BE2C (cell line): ENCODE data around the gene GSTA1.

Source experiments
- DNase-seq: peaks from one replicate; pipeline ENCODE4 v3.0.0-alpha.2; 2020
- H3K27me3 ChIP-seq: fragments of 250-450 bp; sonication (Bioruptor Pico); 2 replicates; pipeline ENCODE4 v1.5.1; 2020; ENCODE audit warnings: mild to moderate bottlenecking
- H3K36me3 ChIP-seq: fragments of 250-450 bp; sonication (Bioruptor Pico); 2 replicates; pipeline ENCODE4 v1.5.1; 2020; ENCODE audit warnings: mild to moderate bottlenecking
- H3K4me1 ChIP-seq: fragments of 250-450 bp; sonication (Bioruptor Pico); 2 replicates; pipeline ENCODE4 v1.5.1; 2020
- H3K4me3 ChIP-seq: 2 replicates; pipeline ENCODE4 v1.5.1; 2011; ENCODE audit warnings: low read depth, low read length
- H3K9me3 ChIP-seq: fragments of 250-450 bp; sonication (Bioruptor Pico); 2 replicates; pipeline ENCODE4 v1.5.1; 2020
- CTCF ChIP-seq: IDR thresholded peaks from 2 replicates; pipeline ENCODE4 v1.5.1; 2012; ENCODE audit warnings: mild to moderate bottlenecking, low read depth, low read length

Gene GSTA1

GRCh38 chr6:52746213-52746612, 57.4 kb downstream of the GSTA1 start:
- Histone ChIP-seq H3K9me3 (no peaks in the 10 kb centered on the region), H3K27me3 (no peaks in the 10 kb centered on the region), H3K4me1 (no peaks in the 10 kb centered on the region), H3K4me3 (no peak overlapping the region), H3K36me3 (no peaks in the 10 kb centered on the region)
- no peak for DNase-seq
- TF ChIP-seq CTCF: no peak

- H3K27me3 ChIP-seq: no peaks in the 10 kb centered on the region
- H3K4me1 ChIP-seq: no peaks in the 10 kb centered on the region
- H3K4me3 ChIP-seq: no peak overlapping the region
- H3K36me3 ChIP-seq: no peaks in the 10 kb centered on the region
- TF ChIP-seq CTCF: no peak
- no peak for DNase-seq
- H3K9me3 ChIP-seq: no peaks in the 10 kb centered on the region
Measured at GRCh38 chr6:52745764-52746201, 57.8 kb downstream of the GSTA1 start.

- no peak for DNase-seq
Measured at GRCh38 chr6:52741872-52742271, 61.7 kb downstream of the GSTA1 start.

More at GRCh38 chr6:52741872-52742271, 61.7 kb downstream of the GSTA1 start:
- no peaks in the 10 kb centered on the region for H3K36me3 ChIP-seq
- no peaks in the 10 kb centered on the region for H3K9me3 ChIP-seq
- H3K27me3 ChIP-seq: no peaks in the 10 kb centered on the region
- H3K4me3 ChIP-seq: no peak overlapping the region
- H3K4me1 ChIP-seq: no peaks in the 10 kb centered on the region
- no peak for TF ChIP-seq CTCF
